GM21737 (cell line): ENCODE measurements around the gene KCNQ4.
A peak's percentile ranks its signal among the peaks of the same experiment; 100 is the strongest.

ENCODE experiments used
- ATAC-seq: cut with Tn5 transposase; IDR thresholded peaks from one replicate; pipeline ENCODE4 v1.9.1; 2021; ENCODE audit warnings: mild to moderate bottlenecking, moderate library complexity; ENCODE audit not compliant: unreplicated experiment

KCNQ4 gene

DNA sequence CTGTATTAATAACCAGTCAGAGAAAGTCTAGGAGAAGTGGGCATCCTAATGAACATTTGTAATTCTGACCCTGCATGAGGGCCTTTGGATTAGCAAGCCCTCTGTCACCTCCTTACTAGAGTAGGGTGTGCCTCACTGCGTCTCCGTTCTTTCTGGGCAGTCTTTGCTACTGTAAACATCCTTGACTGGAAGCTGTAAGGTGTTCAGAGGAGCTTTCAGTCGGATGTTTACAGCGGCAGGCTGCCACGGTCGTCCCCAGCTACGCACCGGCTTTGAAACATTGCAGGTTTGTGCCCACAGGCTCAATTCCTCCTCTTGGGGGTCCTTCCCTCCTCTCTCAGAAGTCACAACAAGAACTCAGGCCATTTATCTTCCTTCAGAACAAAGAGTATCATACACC is 29.4 kb upstream of the KCNQ4 start:
- no peak for ATAC-seq

- no peak for ATAC-seq
Measured at GRCh38 chr1:40755067-40755466, 28.5 kb upstream of the KCNQ4 start.

GRCh38 chr1:40756523-40756922 is 27.1 kb upstream of the KCNQ4 start:
- no peak for ATAC-seq

- no peak for ATAC-seq
Measured at GRCh38 chr1:40757084-40757483, 26.5 kb upstream of the KCNQ4 start.

DNA sequence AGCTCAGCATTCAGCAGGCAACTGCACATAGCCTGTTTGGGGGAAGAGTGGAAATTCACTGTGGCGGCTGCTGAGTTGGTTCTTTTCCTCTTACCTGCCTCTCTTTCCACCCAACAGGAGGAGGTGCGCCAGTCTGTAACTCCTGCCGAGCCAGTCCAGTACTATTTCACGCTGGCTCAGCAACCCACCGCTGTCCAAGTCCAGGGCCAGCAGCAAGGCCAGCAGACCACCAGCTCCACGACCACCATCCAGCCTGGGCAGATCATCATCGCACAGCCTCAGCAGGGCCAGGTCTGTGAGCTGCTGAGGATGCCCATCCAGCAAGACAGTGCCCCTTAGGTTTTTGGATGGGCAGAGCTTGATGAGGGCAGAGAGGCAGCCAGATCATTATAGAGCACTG is 25.6 kb upstream of the KCNQ4 start:
- no peak for ATAC-seq

DNA sequence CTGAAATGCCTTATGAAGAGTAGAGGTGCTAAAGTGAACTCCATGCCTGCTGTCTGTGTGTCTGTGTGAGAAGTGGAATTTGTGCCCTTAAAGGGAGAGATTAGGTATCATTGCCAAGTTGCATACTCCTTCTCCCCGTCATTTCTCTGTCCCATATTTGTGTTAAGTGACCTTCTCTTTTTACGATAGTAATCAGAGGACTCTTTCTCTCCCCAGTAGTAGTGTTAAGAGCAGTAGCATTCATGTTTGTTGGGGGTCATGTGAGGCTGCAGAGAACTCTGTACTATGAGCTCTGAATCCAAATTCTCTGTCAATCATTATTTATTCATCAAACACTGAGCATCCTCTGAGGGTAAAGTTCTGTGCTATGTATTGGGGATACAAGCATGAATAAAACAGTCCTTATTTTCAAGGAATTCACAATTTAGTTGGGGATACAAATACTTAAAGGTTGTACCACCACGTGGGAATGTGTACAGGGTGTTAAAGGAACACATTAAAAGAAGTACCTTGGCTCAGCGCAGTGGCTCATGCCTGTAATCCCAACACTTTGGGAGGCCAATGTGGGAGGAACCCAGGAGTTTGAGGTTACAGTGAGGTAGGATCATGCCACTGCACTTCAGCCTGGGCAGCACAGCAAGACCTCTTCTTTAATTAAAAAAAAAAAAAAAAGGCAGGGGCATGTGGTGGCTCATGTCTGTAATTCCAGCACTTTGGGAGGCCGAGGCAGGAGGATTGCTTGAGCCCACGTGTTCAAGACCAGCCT is 24.8 kb upstream of the KCNQ4 start:
- ATAC-seq = no peak

- no peak for ATAC-seq
Measured at GRCh38 chr1:40760984-40761383, 22.6 kb upstream of the KCNQ4 start.

DNA sequence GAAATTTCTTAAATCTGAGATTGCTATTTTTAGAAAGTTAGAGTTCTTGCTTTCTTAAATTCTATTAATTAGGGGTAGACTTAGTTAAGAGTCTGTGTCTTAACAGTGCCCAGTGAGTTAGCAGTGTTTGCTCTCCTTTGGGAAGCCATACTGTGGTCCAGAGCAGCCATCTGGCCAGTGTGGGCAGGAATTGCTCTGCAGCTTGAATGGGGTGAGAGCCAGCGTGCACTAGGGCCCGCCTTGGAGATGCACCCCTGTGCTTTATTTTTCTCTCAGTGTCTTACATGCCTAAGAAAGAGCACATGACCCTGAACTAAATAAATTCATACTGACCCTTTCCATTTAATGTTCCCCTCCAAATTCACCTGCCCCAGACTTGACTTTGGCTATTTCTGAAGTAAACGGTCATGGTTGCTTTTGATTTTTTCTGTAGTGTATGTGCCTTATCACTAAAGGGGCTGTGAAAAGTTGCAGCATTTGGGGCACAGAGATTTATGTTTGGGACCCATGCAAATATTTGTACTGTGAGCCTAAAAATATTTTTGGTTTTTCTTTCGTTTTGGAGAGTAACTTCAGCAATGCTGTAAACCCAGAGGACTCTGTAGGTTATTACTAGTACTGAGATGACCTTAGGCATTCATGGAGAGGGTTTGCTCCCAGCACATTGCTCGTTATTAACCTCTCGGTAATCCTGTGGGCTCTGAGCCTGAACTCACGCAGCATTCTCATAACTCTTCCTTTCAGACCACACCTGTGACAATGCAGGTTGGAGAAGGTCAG is 21.3 kb upstream of the KCNQ4 start:
- ATAC-seq = peak; percentile 36

GRCh38 chr1:40763742-40764532 is 19.6 kb upstream of the KCNQ4 start:
- ATAC-seq = no peak

- ATAC-seq = no peak
Measured at GRCh38 chr1:40764981-40765380, 18.6 kb upstream of the KCNQ4 start.

DNA sequence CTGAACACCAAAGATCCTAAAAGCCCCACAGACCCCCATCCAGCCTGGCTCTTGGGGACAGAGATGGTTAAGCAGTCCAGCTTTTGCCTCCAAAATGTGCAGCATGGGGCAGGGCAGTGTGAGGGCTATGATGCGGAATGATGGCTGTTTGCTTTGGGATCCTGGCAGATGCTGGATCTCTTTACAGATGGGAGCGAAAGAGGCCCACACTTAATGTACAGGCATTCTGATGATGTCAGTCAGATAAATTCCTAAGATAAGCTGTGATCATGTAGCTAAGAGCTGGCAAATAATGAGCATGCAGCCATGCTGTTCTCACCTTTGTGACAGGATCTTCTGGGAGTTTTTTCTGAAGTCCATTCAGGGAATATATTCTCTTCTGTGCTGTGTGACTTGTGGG is 17.6 kb upstream of the KCNQ4 start:
- no peak for ATAC-seq

DNA sequence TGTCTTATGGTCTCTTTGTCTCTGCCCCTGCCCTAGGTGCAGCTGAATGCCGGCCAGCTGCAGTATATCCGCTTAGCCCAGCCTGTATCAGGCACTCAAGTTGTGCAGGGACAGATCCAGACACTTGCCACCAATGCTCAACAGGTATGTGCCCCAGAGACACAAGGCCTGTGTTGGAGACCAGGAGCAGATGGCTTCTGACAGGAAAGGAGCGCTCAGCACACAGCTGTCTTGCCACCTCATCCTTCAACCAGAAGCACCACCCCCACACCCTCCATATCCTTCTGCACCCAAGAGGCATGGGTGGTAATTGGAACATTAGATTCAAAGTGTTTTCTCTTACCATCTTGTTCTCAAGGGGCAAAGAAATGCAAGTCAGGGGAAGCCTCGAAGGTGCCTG is 17.0 kb upstream of the KCNQ4 start:
- no peak for ATAC-seq

DNA sequence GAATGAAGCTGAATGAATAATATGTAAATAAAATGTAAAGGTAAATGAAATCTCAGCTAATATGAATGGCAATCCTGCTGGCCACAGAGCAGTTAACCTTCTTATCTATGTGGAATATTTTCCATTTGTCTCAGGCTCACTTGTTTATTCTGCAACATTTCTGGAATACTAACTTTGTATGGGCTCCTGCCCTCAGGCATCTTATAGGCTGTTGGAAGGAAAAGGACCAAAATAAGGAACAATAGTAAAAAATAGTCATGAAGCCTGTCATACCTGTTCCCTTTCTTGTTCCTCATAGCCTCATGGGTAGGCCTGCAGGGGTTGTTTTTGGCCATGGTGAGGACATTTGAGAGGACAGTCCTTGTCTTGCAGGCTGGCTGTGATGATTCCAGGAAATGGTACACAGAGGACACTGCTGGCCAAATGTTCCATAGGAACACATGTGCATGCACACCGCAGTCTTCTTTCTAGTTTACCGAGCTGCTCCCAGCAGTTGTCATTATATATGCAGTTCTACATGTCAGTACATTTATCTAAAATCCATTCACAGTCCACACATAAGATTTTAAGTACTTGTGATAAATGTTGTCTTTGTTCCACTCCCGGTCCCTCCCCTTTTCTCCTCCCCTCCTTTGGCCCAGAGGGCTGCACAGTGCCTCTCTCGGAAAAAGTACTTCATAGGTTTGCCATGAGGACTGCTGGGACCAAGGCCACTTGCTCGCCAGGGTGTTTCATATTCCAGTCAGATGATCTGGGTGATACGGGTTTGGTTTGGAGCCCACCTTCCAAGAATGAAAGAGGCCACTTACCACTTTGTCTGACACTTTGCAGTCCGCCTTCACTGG is 15.2 kb upstream of the KCNQ4 start:
- no peak for ATAC-seq

- ATAC-seq = no peak
Measured at GRCh38 chr1:40769815-40770214, 13.8 kb upstream of the KCNQ4 start.

DNA sequence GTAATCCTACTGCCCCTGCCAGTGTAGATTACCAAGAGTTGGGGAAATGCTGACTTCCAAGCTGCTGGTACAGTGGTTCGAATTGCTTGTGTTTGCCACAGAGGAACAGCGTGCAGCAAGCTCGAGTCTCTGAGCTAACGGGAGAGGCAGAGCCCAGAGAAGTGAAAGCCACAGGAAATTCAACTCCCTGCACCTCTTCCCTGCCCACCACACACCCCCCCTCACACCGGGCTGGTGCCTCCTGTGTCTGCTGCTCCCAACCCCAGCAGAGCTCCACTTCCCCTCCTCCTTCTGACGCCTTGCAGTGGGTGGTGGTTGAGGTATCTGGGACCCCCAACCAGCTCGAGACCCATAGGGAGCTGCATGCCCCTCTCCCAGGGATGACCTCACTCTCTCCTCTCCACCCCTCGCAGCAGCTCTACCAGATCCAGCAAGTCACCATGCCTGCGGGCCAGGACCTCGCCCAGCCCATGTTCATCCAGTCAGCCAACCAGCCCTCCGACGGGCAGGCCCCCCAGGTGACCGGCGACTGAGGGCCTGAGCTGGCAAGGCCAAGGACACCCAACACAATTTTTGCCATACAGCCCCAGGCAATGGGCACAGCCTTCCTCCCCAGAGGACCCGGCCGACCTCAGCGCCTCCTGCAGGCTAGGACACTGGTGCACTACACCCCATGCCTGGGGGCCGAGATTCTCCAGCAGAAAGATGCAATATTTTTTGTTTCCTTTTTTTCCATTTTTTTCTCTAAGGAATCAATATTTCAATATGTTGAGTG is 13.1 kb upstream of the KCNQ4 start:
- no peak for ATAC-seq

DNA sequence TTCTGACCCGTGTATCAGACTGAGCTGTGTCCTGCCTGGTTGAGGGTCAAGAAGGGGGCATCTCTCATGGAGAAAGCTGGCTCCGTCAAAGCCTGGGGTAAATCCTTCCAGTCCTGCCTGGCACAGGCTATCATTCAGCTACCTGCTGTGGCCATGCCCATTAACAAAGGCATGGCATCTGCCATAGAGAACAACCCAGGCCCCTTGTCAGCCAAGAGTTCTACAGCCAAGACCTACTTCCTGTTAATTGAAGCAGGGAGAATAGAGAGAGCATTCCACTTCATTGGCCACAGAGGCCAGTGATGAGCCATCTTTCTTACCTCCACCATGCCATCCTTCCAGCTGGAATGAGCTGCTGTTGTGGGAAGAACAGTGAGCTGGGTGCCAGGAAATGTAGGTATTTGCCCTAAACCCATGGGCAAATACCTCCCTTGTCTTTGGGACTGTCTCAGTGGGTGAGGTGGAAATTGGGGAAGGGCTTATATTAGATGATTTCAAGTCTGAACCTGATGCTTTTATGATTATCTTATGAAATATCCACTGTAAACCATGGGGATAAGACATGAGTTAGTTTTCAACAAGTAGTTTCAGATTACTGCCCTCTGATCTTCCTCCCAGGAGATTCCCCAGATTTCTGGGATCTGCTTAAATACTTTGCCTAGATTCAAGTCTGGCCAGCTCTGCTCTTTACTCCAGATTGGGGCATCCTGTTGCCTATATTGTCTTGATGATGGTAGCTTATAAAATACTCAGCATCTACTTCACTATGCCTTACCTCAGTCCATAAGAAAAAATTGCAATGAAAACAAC is 11.2 kb upstream of the KCNQ4 start:
- no peak for ATAC-seq

DNA sequence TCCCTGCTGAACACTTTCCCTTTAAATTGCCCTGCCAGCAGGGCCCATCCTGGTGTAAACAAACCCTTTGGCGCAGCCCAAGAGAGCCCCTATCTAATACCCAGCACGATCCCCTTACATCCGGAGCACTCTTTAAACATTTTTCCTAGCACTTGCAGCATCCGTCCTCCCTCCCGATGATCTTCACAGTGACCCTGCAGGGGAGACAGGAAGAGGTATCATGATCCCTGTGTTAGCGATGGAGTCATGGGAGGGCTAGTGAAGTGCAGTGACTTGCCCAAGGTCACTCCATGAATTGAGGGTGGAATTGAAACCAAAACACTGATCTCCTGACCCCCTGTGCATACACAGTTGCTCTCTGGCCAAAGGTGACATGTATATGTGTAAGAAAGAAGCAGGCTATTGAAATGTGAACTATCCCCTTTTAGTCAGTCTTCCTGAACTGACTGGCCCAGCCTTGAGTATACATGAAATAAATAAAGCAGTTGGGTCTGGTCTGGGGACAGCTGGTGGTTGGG is 9.8 kb upstream of the KCNQ4 start:
- no peak for ATAC-seq

- no peak for ATAC-seq
Measured at GRCh38 chr1:40774266-40774998, 9.2 kb upstream of the KCNQ4 start.
